Testis (tissue), 3 donors: ENCODE results near the gene TRAPPC12. TPM values are rescaled to one million over a fixed set of nuclear protein-coding genes. Genes with fewer than 3 reads are reported as not detected.

Experiments
- DNase-seq: peaks from one replicate; pipeline ENCODE4 v3.0.0-alpha.2; 2019
- H3K27ac ChIP-seq, 2 donors: fragments of 200-600 bp; sonication (generic); one replicate each; pipeline ENCODE4 v1.5.1; 2019
- H3K27me3 ChIP-seq: fragments of 200-600 bp; sonication (generic); one replicate; pipeline ENCODE4 v1.5.1; 2019
- H3K36me3 ChIP-seq: fragments of 200-600 bp; sonication (generic); one replicate; pipeline ENCODE4 v1.5.1; 2017; ENCODE audit warnings: low read depth; ENCODE audit errors: missing control alignments
- H3K4me1 ChIP-seq: fragments of 200-600 bp; sonication (generic); one replicate; pipeline ENCODE4 v1.5.1; 2019
- H3K4me3 ChIP-seq, 2 donors: fragments of 200-600 bp; sonication (generic); one replicate each; pipeline ENCODE4 v1.5.1; 2017 to 2019
- H3K9me3 ChIP-seq: fragments of 200-600 bp; sonication (generic); one replicate; pipeline ENCODE4 v1.5.1; 2017
- CTCF ChIP-seq, 3 experiments: fragments of 450-650 bp in 2 of 3; fragments of 200-600 bp in 1 of 3; sonication (generic) in 1 of 3; IDR thresholded peaks; one replicate each; pipeline ENCODE4 v1.5.1; 2016 to 2019; ENCODE audit warnings: antibody characterized with exemption in 3 of 3, mild to moderate bottlenecking in 2 of 3, moderate library complexity in 1 of 3
- POLR2A ChIP-seq: fragments of 450-650 bp; IDR thresholded peaks from one replicate; pipeline ENCODE4 v1.6.1; 2017; ENCODE audit warnings: antibody characterized with exemption, mild to moderate bottlenecking, moderate library complexity
- WGBS, 2 donors: methylation state at CpG; one replicate each; pipeline ENCODE4 v1.1.5; 2018; 5-methylcytosine and 5-hydroxymethylcytosine counted together
- intact Hi-C: fragments of 100-400 bp; cut with DNase I; formaldehyde crosslinking; loops from one replicate; pipeline ENCODE4 v1.15.1; 2023; ENCODE audit warnings: low total_unique reads
- polyA plus RNA-seq: library from polyadenylated mRNA; stranded (reverse); fragments of 350-450 nt; fragmentation: Illumina TruSeq; extraction: RNeasy Lipid Tissue Mini Kit (QIAGEN cat#74804); gene quantifications from one replicate; pipeline ENCODE4 v1.2.3, GENCODE V29; 2014; ENCODE audit warnings: low read depth, low replicate concordance; ENCODE audit not compliant: insufficient read depth
- total RNA-seq, 2 donors: library from RNA; depleted of rRNA; stranded (reverse); fragments of >200 nt; gene quantifications; one replicate each; pipeline ENCODE4 v1.2.3, GENCODE V29; 2016

TRAPPC12 gene
- total and polyA plus RNA-seq, 3 donors from 2014 or later, result 172 to 406 (median 236) TPM

DNA sequence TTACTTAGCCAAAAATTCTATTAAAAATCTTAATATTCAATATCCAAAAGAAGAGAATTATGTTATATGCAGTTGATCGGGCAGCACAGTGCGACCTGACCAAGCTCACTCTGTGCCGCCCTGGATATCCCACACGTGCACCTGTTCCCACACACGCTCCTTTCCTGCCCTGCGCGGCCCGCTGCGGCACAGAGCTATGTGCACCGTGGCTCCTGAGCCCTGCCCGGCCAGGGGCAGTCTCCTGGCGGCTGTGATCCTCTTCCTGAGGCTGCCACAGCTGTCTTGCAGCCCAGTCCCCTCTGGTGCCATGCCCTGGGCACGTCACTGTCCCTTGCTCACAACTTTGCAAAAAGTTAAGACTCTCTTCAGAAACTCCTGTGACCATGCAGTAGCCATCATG, 29.3 kb downstream of the TRAPPC12 start:
- TF ChIP-seq CTCF (IDR thresholded peaks at IDR 0.05) (no peak), POLR2A (no peak)
- Histone ChIP-seq H3K9me3 (no peaks in the 10 kb centered on the region), H3K27me3 (no peaks in the 10 kb centered on the region), H3K36me3 (no peaks in the 10 kb centered on the region), H3K27ac (no peak overlapping the region), H3K4me3 (no peak overlapping the region), H3K4me1 (peaks cover 6% of the 10 kb centered on the region)
- WGBS, 2 donors, result 95 to 96% methylated on average over 13 of the region's 13 CpGs
- intact Hi-C loops, result no loop called here
- no peak for DNase-seq

DNA sequence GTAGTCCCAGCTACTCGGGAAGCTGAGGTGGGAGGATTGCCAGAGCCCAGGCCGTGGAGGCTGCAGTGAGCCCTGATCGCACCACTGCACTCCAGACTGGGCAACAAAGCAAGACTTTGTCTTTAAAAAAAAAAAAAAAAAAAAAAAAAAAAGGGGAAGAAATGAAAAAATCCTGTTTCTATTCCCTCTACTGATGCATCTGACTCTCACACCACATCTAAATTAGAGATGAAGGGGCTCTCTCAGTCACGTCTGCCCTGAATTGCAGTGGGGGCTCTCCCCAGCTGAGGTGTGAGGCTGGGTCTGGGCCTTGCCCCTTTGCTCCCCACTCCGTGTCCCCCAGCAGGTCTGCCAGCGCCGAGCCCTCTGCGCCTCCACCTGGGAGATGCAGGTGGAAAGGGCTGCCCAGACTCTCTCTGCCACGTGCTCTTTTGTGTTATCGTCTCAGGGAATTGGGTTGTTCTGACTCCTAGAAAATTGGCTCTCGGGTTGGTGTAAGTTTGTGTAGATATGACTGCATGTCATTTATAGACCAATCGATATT, 30.2 kb downstream of the TRAPPC12 start:
- peaks cover 3% of the 10 kb centered on the region for H3K4me1 ChIP-seq
- WGBS, 2 donors, result 93 to 94% methylated on average over 12 of the region's 12 CpGs
- no peaks in the 10 kb centered on the region for H3K9me3 ChIP-seq
- no peak overlapping the region for H3K27ac ChIP-seq
- H3K4me3 ChIP-seq, result no peak overlapping the region
- no peak for DNase-seq
- no peak for TF ChIP-seq POLR2A
- no peak for TF ChIP-seq CTCF (IDR thresholded peaks at IDR 0.05)
- no peaks in the 10 kb centered on the region for H3K36me3 ChIP-seq
- no peaks in the 10 kb centered on the region for H3K27me3 ChIP-seq
- intact Hi-C loops, result no loop called here

DNA sequence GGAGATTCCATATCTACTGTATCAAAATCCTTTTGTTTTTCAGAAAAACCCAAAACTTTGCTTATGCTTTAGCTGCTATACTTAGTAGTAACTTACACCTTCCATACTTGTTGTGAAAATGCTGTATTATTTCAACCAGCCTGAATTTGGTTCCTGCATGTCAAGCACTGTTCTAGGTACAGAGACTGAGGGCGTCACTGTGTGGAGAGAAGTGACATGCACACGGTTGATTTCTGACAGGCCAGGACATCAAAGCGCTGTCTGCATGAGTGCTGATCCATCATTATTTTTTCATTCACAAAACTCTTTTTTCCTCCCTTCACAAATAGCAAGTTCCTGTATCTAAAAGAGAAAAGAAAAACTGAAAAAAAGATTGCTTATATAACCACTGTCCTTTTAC, 31.6 kb downstream of the TRAPPC12 start:
- H3K9me3 ChIP-seq, result no peaks in the 10 kb centered on the region
- 90 to 95% methylated on average over 3 of the region's 3 CpGs for whole genome bisulfite sequencing, 2 donors
- TF ChIP-seq CTCF (IDR thresholded peaks at IDR 0.05) (no peak), POLR2A (no peak)
- H3K36me3 ChIP-seq, result no peaks in the 10 kb centered on the region
- no peak overlapping the region for H3K4me3 ChIP-seq
- no peak for DNase-seq
- H3K27me3 ChIP-seq, result no peaks in the 10 kb centered on the region
- intact Hi-C loops, result no loop called here
- peaks cover 3% of the 10 kb centered on the region for H3K4me1 ChIP-seq
- no peak overlapping the region for H3K27ac ChIP-seq

- Histone ChIP-seq H3K36me3 (no peaks in the 10 kb centered on the region), H3K4me1 (no peaks in the 10 kb centered on the region), H3K27ac (no peak overlapping the region), H3K4me3 (no peak overlapping the region), H3K27me3 (no peaks in the 10 kb centered on the region), H3K9me3 (no peaks in the 10 kb centered on the region)
- no peak for TF ChIP-seq POLR2A
- TF ChIP-seq CTCF (IDR thresholded peaks at IDR 0.05), result no peak
- no peak for DNase-seq
- WGBS, 2 donors, result 92 to 99% methylated on average over 4 of the region's 4 CpGs
- intact Hi-C loops, result no loop called here
Observed at GRCh38 chr2:3413697-3414096, 34.2 kb downstream of the TRAPPC12 start.

GRCh38 chr2:3414133-3414860, 34.8 kb downstream of the TRAPPC12 start:
- H3K36me3 ChIP-seq, result no peaks in the 10 kb centered on the region
- no peaks in the 10 kb centered on the region for H3K4me1 ChIP-seq
- no peaks in the 10 kb centered on the region for H3K27me3 ChIP-seq
- no peaks in the 10 kb centered on the region for H3K9me3 ChIP-seq
- H3K4me3 ChIP-seq, result no peak overlapping the region
- TF ChIP-seq CTCF (IDR thresholded peaks at IDR 0.05) (no peak), POLR2A (no peak)
- no peak overlapping the region for H3K27ac ChIP-seq
- intact Hi-C loops, result no loop called here
- WGBS, 2 donors, result 94 to 95% methylated on average over 23 to 25 of the region's 25 CpGs
- DNase-seq, result no peak
